ENCODE results near the gene SH2D1B. TPM values are rescaled to one million over a fixed set of nuclear protein-coding genes. Genes with fewer than 3 reads are reported as not detected.
A peak's percentile ranks its signal among the peaks of the same experiment; 100 is the strongest.

Gene SH2D1B
- total and polyA plus RNA-seq, 9 of the 15 experiments (the other 6 are each of a cell fraction or from before 2014, with no cell fraction given), result 5.6 to 19.6 (median 9.7) TPM

DNA sequence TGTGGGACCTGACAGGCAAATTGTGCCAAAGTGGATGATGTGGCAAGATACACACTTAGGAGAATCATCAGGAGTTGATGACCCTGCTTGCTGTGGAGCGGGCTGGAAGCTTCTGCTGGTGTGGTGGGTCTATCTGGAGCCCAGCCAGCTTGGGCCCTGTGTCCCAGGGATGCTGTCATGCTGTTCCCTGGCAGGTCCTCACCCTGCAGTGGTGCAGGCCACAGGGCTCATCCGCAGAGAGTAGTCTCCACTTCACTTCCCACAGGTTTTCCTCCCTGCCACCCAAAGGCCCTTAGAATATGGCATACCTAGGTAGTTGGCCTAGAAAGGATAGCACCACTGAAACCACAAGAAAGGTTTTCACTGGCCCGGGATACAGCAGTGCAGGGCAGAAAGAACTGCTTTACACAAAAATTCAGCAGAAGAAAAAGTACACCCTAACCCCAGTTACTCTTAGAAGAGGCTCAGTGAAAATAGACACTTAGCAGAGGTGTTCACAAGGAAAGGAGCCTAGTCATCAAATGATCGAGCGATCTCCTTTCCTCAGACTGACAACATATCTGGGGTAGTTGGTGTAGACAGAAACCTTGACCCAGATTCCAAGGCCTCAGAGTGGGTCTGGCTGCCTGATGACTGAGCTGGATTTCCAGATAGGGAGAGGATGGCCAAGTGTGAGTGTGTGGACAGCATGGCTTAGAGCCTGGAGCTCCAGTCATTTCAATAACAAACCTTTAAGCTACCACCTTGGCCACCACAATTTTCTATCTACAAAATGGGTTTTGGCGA, 31.7 kb downstream of the SH2D1B start (continued):
- TF ChIP-seq WHSC1 (IDR thresholded peaks at IDR 0.05; ENCODE audit: low read length) (no peak), MEF2D (tag; conservative IDR thresholded peaks at IDR 0.05; ENCODE audit: low read depth) (no peak), YBX1 (IDR thresholded peaks at IDR 0.05) (no peak), HMG20A (CRISPR knock-in tag; conservative IDR thresholded peaks at IDR 0.05) (no peak), JUND (IDR thresholded peaks at IDR 0.05; ENCODE audit: borderline replicate concordance, low read depth, low read length) (peak; percentile 56; the same call in 1 of the 2 replicates), JUND (tag; IDR thresholded peaks at IDR 0.05; ENCODE audit: borderline replicate concordance, low read depth, low read length) (peak; percentile 37; the same call in 1 of the 3 replicates), NUFIP1 (IDR thresholded peaks at IDR 0.05; ENCODE audit: partially characterized antibody) (peak; percentile 35), L3MBTL2 (IDR thresholded peaks at IDR 0.05) (peak; percentile 56; the same call in 1 of the 2 replicates), RBM14 (IDR thresholded peaks at IDR 0.05; ENCODE audit: borderline replicate concordance, insufficient read depth, low read depth, low read length) (no peak), RBM25 (IDR thresholded peaks at IDR 0.05; ENCODE audit: low read depth, low read length, severe bottlenecking) (no peak), TEAD4 (IDR thresholded peaks at IDR 0.05; ENCODE audit: low read length) (0 out of 2 replicates have a peak, but pooled peaks have one; percentile 25), TEAD4 (CRISPR knock-in tag; IDR thresholded peaks at IDR 0.05; ENCODE audit: borderline replicate concordance) (no peak), ARID2 (IDR thresholded peaks at IDR 0.05) (no peak), CC2D1A (IDR thresholded peaks at IDR 0.05) (no peak; the same call in 1 of the 2 replicates), NFIC (IDR thresholded peaks at IDR 0.05) (peak; percentile 39), SMAD4 (CRISPR knock-in tag; conservative IDR thresholded peaks at IDR 0.05) (peak; percentile 86), ESRRB (CRISPR knock-in tag; IDR thresholded peaks at IDR 0.05; ENCODE audit: borderline replicate concordance) (no peak), CREB1 (IDR thresholded peaks at IDR 0.05) (no peak), CREB1 (CRISPR knock-in tag; IDR thresholded peaks at IDR 0.05) (no peak)
- TF ChIP-seq, protein P1, sequence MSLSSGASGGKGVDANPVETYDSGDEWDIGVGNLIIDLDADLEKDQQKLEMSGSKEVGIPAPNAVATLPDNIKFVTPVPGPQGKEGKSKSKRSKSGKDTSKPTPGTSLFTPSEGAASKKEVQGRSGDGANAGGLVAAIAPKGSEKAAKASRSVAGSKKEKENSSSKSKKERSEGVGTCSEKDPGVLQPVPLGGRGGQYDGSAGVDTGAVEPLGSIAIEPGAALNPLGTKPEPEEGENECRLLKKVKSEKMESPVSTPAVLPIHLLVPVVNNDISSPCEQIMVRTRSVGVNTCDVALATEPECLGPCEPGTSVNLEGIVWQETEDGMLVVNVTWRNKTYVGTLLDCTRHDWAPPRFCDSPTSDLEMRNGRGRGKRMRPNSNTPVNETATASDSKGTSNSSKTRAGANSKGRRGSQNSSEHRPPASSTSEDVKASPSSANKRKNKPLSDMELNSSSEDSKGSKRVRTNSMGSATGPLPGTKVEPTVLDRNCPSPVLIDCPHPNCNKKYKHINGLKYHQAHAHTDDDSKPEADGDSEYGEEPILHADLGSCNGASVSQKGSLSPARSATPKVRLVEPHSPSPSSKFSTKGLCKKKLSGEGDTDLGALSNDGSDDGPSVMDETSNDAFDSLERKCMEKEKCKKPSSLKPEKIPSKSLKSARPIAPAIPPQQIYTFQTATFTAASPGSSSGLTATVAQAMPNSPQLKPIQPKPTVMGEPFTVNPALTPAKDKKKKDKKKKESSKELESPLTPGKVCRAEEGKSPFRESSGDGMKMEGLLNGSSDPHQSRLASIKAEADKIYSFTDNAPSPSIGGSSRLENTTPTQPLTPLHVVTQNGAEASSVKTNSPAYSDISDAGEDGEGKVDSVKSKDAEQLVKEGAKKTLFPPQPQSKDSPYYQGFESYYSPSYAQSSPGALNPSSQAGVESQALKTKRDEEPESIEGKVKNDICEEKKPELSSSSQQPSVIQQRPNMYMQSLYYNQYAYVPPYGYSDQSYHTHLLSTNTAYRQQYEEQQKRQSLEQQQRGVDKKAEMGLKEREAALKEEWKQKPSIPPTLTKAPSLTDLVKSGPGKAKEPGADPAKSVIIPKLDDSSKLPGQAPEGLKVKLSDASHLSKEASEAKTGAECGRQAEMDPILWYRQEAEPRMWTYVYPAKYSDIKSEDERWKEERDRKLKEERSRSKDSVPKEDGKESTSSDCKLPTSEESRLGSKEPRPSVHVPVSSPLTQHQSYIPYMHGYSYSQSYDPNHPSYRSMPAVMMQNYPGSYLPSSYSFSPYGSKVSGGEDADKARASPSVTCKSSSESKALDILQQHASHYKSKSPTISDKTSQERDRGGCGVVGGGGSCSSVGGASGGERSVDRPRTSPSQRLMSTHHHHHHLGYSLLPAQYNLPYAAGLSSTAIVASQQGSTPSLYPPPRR (CRISPR knock-in tag; IDR thresholded peaks at IDR 0.05; ENCODE audit: borderline replicate concordance), result no peak
- TF ChIP-seq, protein P2, sequence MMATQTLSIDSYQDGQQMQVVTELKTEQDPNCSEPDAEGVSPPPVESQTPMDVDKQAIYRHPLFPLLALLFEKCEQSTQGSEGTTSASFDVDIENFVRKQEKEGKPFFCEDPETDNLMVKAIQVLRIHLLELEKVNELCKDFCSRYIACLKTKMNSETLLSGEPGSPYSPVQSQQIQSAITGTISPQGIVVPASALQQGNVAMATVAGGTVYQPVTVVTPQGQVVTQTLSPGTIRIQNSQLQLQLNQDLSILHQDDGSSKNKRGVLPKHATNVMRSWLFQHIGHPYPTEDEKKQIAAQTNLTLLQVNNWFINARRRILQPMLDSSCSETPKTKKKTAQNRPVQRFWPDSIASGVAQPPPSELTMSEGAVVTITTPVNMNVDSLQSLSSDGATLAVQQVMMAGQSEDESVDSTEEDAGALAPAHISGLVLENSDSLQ (IDR thresholded peaks at IDR 0.05), result no peak
- TF ChIP-seq, protein P3, sequence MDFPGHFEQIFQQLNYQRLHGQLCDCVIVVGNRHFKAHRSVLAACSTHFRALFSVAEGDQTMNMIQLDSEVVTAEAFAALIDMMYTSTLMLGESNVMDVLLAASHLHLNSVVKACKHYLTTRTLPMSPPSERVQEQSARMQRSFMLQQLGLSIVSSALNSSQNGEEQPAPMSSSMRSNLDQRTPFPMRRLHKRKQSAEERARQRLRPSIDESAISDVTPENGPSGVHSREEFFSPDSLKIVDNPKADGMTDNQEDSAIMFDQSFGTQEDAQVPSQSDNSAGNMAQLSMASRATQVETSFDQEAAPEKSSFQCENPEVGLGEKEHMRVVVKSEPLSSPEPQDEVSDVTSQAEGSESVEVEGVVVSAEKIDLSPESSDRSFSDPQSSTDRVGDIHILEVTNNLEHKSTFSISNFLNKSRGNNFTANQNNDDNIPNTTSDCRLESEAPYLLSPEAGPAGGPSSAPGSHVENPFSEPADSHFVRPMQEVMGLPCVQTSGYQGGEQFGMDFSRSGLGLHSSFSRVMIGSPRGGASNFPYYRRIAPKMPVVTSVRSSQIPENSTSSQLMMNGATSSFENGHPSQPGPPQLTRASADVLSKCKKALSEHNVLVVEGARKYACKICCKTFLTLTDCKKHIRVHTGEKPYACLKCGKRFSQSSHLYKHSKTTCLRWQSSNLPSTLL (IDR thresholded peaks at IDR 0.05), result 0 out of 2 replicates have a peak, but pooled peaks have one; percentile 14
